GM19463 (cell line): Measurements from ENCODE around the gene ARAP3.

ENCODE experiments used
- ATAC-seq: cut with Tn5 transposase; IDR thresholded peaks from one replicate; pipeline ENCODE4 v1.9.1; 2021; ENCODE audit warnings: mild to moderate bottlenecking, moderate library complexity; ENCODE audit not compliant: unreplicated experiment

ARAP3 gene

GRCh38 chr5:141641634-141642267 is 40.3 kb downstream of the ARAP3 start:
- ATAC-seq = peak; percentile 56

DNA sequence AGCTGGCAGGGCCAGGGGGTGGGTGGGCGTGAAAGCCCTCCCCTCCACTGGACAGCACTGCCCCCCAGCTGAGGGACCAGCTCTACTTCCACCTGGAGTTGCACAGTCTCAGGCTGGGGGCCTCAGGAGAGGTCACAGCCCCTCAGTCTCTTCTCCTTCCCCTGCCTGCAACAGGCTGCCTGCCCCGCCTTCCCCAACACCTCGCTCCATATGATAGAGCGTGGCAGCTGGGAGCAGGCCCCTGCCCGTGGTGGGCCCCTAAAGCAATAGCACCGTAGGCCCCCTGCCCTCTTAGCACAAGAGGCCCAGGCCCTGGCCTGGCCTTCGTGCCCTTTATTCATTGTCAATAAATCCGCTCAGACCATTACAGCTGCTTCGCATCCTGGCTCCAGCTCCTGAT is 41.3 kb downstream of the ARAP3 start:
- ATAC-seq = no peak

- no peak for ATAC-seq
Measured at GRCh38 chr5:141640051-141640415, 42.0 kb downstream of the ARAP3 start.

- no peak for ATAC-seq
Measured at GRCh38 chr5:141639357-141640050, 42.5 kb downstream of the ARAP3 start.

DNA sequence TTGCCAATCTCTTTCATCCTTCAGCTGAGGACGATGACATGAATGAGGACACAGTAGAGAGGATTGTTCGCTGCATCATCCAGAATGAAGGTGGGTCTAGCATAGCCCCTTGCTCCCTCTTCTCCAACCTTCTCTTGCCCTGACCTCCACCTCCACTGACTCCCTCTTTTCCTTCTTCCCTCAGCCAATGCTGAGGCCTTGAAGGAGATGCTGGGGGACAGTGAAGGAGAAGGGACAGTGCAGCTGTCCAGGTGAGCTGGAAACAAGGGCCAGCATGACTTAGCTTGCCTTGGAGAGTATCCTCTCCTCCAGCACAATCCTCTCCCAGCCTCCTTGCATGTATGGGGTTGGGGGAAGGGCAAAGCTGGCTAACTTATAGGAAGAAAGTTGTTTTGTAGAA is 43.3 kb downstream of the ARAP3 start:
- ATAC-seq = no peak

- ATAC-seq = peak; percentile 16
Measured at GRCh38 chr5:141637767-141638419, 44.1 kb downstream of the ARAP3 start.

DNA sequence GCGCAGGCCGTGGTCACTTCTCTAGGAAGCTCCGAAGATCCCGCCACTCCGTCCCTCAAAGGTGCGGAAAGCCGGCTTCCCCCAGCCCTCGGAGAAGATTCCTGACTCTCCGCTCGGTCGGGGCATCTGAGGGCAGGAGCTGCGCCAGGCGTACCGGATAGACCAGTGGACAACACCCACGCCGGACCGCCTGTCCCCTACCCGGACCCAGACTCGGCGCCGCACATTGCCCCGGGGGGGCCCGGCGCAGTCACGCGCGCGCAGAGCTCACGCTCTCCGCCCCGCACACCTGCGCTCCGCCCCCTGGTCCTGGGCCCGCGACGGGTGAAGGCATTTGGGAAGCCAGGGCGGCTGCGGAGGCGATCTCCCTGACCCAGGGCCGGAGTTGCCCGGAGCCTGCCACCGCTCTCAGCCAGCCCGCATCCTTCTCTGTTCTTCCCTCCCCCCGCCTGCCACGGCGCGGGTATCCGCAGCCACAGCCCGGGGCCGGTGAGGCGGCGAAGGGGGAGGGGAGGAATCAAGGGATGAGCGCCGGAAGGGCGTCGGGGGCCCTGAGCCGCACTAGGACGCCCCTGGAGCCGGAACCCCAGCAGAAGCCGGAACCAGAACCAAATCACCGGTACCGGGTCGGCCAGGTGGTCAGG is 44.8 kb downstream of the ARAP3 start:
- peak; percentile 16 for ATAC-seq

- ATAC-seq = peak; percentile 75
Measured at GRCh38 chr5:141636413-141637122, 45.5 kb downstream of the ARAP3 start, which contains the start of the genes HDAC3 and RELL2. HDAC3 (minus strand) TSS chr5:141636849; CDS start chr5:141636790, 59 bp downstream. RELL2 (plus strand) TSS chr5:141636997; CDS start chr5:141638226, 1,229 bp downstream.

- ATAC-seq = no peak
Measured at GRCh38 chr5:141636106-141636412, 46.0 kb downstream of the ARAP3 start.

DNA sequence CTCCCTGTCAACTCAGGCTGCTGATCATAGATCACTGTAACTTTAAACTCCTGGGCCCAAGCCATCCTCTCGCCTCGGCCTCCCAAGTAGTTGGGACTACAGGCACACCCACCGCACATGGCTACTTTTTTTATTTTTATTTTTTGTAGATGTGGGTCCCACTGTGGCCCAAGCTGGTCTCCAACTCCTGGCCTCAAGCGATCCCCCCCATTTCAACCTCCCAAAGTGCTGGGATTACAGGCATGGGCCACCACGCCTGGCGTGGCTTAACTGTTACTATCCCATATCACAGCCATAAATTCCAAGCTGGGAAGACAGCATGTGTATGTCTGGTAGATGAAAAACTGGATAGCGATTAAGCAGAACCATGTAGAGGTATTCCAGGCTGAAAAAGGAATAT is 46.4 kb downstream of the ARAP3 start:
- ATAC-seq = no peak

- no peak for ATAC-seq
Measured at GRCh38 chr5:141634720-141635119, 47.3 kb downstream of the ARAP3 start.

- ATAC-seq = peak; percentile 56
Measured at GRCh38 chr5:141633871-141634561, 48.0 kb downstream of the ARAP3 start.

DNA sequence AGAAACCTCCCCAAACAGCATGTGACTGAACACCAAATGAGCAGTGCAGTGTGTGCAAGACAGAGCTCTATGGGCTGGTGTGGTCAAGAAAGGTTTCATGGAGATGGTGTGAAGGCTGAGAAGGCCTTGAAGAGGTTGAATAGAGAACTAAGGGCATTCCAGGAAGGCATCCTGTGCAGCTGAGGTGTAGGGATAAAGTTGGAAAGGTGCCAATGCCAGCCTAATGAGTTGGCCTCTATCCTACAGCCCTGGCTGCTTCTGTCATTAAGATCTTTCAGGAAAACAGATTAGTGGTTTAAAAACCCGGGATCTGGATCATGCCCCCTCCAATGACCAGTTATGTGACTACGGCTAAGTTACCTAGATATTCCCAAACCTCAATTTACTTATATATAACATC is 49.4 kb downstream of the ARAP3 start:
- no peak for ATAC-seq

DNA sequence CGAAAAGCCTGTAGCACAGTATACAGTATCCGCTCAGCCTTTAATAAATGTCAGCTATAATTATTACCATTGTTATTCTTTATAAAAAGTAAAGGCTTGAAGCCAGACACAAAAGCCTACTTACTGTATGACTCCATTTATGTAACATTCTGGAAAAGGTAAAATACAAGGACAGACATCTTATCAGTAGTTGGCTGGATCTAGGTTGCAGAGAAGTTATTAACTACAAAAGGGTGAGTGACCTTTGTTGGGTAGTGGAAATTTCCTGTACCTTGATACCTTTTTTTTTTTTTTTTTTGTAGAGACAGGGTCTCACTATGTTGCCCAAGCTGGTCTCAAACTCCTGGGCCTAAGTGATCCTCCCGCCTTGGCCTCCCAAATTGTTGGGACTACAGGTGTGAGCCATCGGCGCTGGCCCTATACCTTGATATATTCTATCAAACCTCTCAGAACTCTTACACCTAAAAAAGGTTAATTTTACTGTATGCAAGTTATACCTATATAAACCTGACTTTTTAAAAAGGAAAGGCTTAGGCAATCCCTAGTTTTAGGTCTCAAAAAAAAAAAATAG is 51.4 kb downstream of the ARAP3 start:
- no peak for ATAC-seq

DNA sequence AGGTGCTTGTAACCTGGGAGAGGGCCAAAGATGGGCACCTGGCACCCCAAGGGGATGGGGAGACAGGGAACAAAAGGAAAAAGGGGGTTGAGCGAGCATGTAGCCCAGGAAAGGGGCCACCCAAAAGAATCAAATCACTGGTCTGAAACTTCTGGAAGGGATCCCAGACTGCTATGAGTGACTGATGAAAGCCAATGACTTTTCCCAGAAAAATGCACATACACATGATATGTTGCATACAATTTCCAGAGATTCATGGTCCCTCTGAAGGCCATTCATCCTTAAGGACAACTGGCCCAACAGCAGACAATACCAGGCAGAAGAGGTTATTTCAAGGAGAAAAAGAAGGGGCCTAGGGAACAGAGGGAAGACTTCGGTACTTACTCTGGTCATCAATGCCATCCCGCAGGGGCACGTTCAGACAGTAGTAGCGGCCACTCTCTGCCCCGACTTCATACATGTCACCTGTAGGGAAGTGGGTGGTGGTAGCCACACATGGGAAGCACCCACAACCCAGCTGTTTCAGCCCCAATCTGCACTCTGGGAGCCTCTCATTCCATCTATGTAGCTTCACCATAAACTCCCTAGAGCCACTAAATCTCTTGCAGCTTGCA is 53.7 kb downstream of the ARAP3 start:
- no peak for ATAC-seq

- ATAC-seq = no peak
Measured at GRCh38 chr5:141623611-141624010, 58.4 kb downstream of the ARAP3 start.

- peak; percentile 48 for ATAC-seq
Measured at GRCh38 chr5:141623186-141623585, 58.8 kb downstream of the ARAP3 start.

DNA sequence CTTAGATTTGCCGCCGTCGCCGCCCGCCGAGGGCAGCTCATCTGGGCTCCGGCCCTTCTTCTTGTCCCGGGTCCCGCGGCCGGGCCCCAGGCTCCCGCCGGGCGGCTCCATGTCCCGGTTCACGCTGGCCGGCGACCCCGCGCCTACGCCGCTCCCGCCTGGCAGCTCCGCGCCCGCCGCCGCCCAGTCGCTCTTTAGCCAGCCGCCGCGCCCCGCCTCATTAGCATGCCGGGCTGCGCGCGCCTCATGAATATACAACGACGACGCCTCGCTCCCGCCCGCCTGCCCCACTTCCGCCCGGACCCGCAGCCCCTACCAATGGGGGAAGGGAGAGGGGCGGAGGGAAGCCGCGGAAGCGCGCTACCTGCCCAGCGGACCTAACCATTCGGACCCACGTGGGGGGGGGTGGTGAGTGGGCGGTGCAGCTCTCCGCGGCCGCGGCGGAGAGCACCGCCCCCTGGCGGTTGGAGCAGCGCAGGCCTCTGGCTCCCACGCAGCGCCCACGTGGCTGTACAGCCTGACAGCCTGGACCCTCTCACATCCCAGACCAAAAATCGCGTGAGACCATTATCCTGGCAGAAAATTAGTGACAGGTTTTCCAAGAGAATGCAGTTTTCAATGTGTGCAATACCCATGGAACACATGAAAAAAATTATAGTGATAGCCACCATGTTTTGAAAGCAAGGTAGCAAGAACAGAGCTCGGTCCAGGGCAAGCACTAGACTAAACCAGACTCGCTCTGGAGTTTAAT is 63.1 kb downstream of the ARAP3 start, which contains the start of gene DIAPH1:
DIAPH1 (minus strand) TSS at position 197 of the 751 bp plus-strand sequence; CDS start at position 111, 86 bp downstream.
- ATAC-seq = peak; percentile 83
